ENCODE data around the gene PTPN3.

PTPN3 gene

GRCh38 chr9:109335929-109336328 is 162.2 kb downstream of the PTPN3 start:
- DNase-seq: no peak
- Histone ChIP-seq H4K8ac (ENCODE audit: low read length) (no peak overlapping the region), H3K4me3 (ENCODE audit: insufficient read depth in 1 of 2, low read depth in 1 of 2, low read length in 2 of 2) (no peak overlapping the region), H2BK120ac (ENCODE audit: low read depth, low read length) (no peak overlapping the region), H3K23ac (ENCODE audit: low read length in 2 of 2) (no peak overlapping the region), H2BK15ac (ENCODE audit: low read depth, poor library complexity, severe bottlenecking) (no peak overlapping the region), H3K18ac (ENCODE audit: low read depth in 1 of 2, low read length in 2 of 2) (no peak overlapping the region), H4K91ac (ENCODE audit: low read length) (no peak overlapping the region), H3K14ac (ENCODE audit: low read length in 2 of 2) (no peak overlapping the region), H2AK5ac (ENCODE audit: low read length, severe bottlenecking) (no peak overlapping the region), H3K4ac (ENCODE audit: low read depth in 1 of 2, low read length in 2 of 2) (no peak overlapping the region), H3K79me1 (replicated peaks; ENCODE audit: low read length, poor library complexity, severe bottlenecking) (no peaks in the 10 kb centered on the region), H2AFZ (ENCODE audit: low read depth, low read length) (no peak overlapping the region), H3K9ac (ENCODE audit: low read length) (no peak overlapping the region), H3K4me2 (ENCODE audit: low read length, poor library complexity, severe bottlenecking) (no peak overlapping the region), H3K27ac (ENCODE audit: low read length, poor library complexity, severe bottlenecking) (no peak overlapping the region), H2BK12ac (ENCODE audit: low read length in 2 of 2) (no peak overlapping the region), H2BK5ac (ENCODE audit: low read depth, low read length, poor library complexity, severe bottlenecking) (no peak overlapping the region), H3K9me3 (ENCODE audit: control insufficient read depth, low read length) (no peaks in the 10 kb centered on the region), H3K36me3 (ENCODE audit: control insufficient read depth in 1 of 2, insufficient read depth in 2 of 2, low read depth in 1 of 2, low read length in 2 of 2) (no peaks in the 10 kb centered on the region), H3K4me1 (ENCODE audit: control insufficient read depth, insufficient read depth, low read depth, low read length) (peaks cover 4% of the 10 kb centered on the region), H3K27me3 (ENCODE audit: control insufficient read depth in 1 of 2, insufficient read depth in 1 of 2, low read length in 2 of 2) (peaks cover 13 to 32% of the 10 kb centered on the region in 2 experiments)
- 100% methylated on average over 1 of the region's 2 CpGs for WGBS

- no peak overlapping the region for H3K23ac ChIP-seq (ENCODE audit: low read length in 2 of 2)
- no peak overlapping the region for H3K9ac ChIP-seq (ENCODE audit: low read length)
- H2BK120ac ChIP-seq (ENCODE audit: low read depth, low read length): no peak overlapping the region
- H4K8ac ChIP-seq (ENCODE audit: low read length): no peak overlapping the region
- no peak overlapping the region for H2BK15ac ChIP-seq (ENCODE audit: low read depth, poor library complexity, severe bottlenecking)
- H3K27ac ChIP-seq (ENCODE audit: low read length, poor library complexity, severe bottlenecking): no peak overlapping the region
- no peak overlapping the region for H2BK12ac ChIP-seq (ENCODE audit: low read length in 2 of 2)
- H3K4ac ChIP-seq (ENCODE audit: low read depth in 1 of 2, low read length in 2 of 2): no peak overlapping the region
- no peak overlapping the region for H3K4me2 ChIP-seq (ENCODE audit: low read length, poor library complexity, severe bottlenecking)
- no peak overlapping the region for H2BK5ac ChIP-seq (ENCODE audit: low read depth, low read length, poor library complexity, severe bottlenecking)
- no peaks in the 10 kb centered on the region for H3K9me3 ChIP-seq (ENCODE audit: control insufficient read depth, low read length)
- H2AFZ ChIP-seq (ENCODE audit: low read depth, low read length): no peak overlapping the region
- H3K4me1 ChIP-seq (ENCODE audit: control insufficient read depth, insufficient read depth, low read depth, low read length): peaks cover 4% of the 10 kb centered on the region
- no peaks in the 10 kb centered on the region for H3K79me1 ChIP-seq (replicated peaks; ENCODE audit: low read length, poor library complexity, severe bottlenecking)
- no peak overlapping the region for H2AK5ac ChIP-seq (ENCODE audit: low read length, severe bottlenecking)
- no peak overlapping the region for H3K14ac ChIP-seq (ENCODE audit: low read length in 2 of 2)
- H4K91ac ChIP-seq (ENCODE audit: low read length): no peak overlapping the region
- H3K18ac ChIP-seq (ENCODE audit: low read depth in 1 of 2, low read length in 2 of 2): no peak overlapping the region
- no peaks in the 10 kb centered on the region for H3K36me3 ChIP-seq (ENCODE audit: control insufficient read depth in 1 of 2, insufficient read depth in 2 of 2, low read depth in 1 of 2, low read length in 2 of 2)
- no peak overlapping the region for H3K4me3 ChIP-seq (ENCODE audit: insufficient read depth in 1 of 2, low read depth in 1 of 2, low read length in 2 of 2)
- DNase-seq: no peak
- peaks cover 13 to 32% of the 10 kb centered on the region in 2 experiments for H3K27me3 ChIP-seq (ENCODE audit: control insufficient read depth in 1 of 2, insufficient read depth in 1 of 2, low read length in 2 of 2)
- WGBS: 80% methylated on average over 6 of the region's 7 CpGs
Measured at GRCh38 chr9:109335121-109335520, 163.0 kb downstream of the PTPN3 start.

GRCh38 chr9:109331353-109331752 is 166.8 kb downstream of the PTPN3 start:
- no peaks in the 10 kb centered on the region for H3K36me3 ChIP-seq (ENCODE audit: control insufficient read depth in 1 of 2, insufficient read depth in 2 of 2, low read depth in 1 of 2, low read length in 2 of 2)
- WGBS: 78% methylated on average over 4 of the region's 5 CpGs

GRCh38 chr9:109329638-109330258 is 168.4 kb downstream of the PTPN3 start:
- Histone ChIP-seq H3K79me1 (replicated peaks; ENCODE audit: low read length, poor library complexity, severe bottlenecking) (no peaks in the 10 kb centered on the region), H3K9me3 (ENCODE audit: control insufficient read depth, low read length) (no peaks in the 10 kb centered on the region), H2BK5ac (ENCODE audit: low read depth, low read length, poor library complexity, severe bottlenecking) (no peak overlapping the region)

More at GRCh38 chr9:109331353-109331752, 166.8 kb downstream of the PTPN3 start:
- no peaks in the 10 kb centered on the region for H3K79me1 ChIP-seq (replicated peaks; ENCODE audit: low read length, poor library complexity, severe bottlenecking)
- no peak overlapping the region for H2AFZ ChIP-seq (ENCODE audit: low read depth, low read length)
- no peaks in the 10 kb centered on the region for H3K9me3 ChIP-seq (ENCODE audit: control insufficient read depth, low read length)
- no peak overlapping the region for H2BK15ac ChIP-seq (ENCODE audit: low read depth, poor library complexity, severe bottlenecking)
- no peak overlapping the region for H2AK5ac ChIP-seq (ENCODE audit: low read length, severe bottlenecking)
- no peak overlapping the region for H3K23ac ChIP-seq (ENCODE audit: low read length in 2 of 2)
- no peak for DNase-seq
- H2BK5ac ChIP-seq (ENCODE audit: low read depth, low read length, poor library complexity, severe bottlenecking): no peak overlapping the region
- peaks cover 6% of the 10 kb centered on the region for H3K4me1 ChIP-seq (ENCODE audit: control insufficient read depth, insufficient read depth, low read depth, low read length)
- peaks cover 2 to 21% of the 10 kb centered on the region in 2 experiments for H3K27me3 ChIP-seq (ENCODE audit: control insufficient read depth in 1 of 2, insufficient read depth in 1 of 2, low read length in 2 of 2)
- H3K9ac ChIP-seq (ENCODE audit: low read length): no peak overlapping the region
- no peak overlapping the region for H3K18ac ChIP-seq (ENCODE audit: low read depth in 1 of 2, low read length in 2 of 2)
- peak overlapping the region in 1 of 2 experiments; percentile 41 for H3K14ac ChIP-seq (ENCODE audit: low read length in 2 of 2)
- H3K4ac ChIP-seq (ENCODE audit: low read depth in 1 of 2, low read length in 2 of 2): no peak overlapping the region
- H3K4me2 ChIP-seq (ENCODE audit: low read length, poor library complexity, severe bottlenecking): no peak overlapping the region
- H4K91ac ChIP-seq (ENCODE audit: low read length): no peak overlapping the region
- no peak overlapping the region for H3K4me3 ChIP-seq (ENCODE audit: insufficient read depth in 1 of 2, low read depth in 1 of 2, low read length in 2 of 2)
- H3K27ac ChIP-seq (ENCODE audit: low read length, poor library complexity, severe bottlenecking): no peak overlapping the region
- no peak overlapping the region for H2BK120ac ChIP-seq (ENCODE audit: low read depth, low read length)
- no peak overlapping the region for H4K8ac ChIP-seq (ENCODE audit: low read length)
- H2BK12ac ChIP-seq (ENCODE audit: low read length in 2 of 2): no peak overlapping the region

More at GRCh38 chr9:109329638-109330258, 168.4 kb downstream of the PTPN3 start:
- H3K4me2 ChIP-seq (ENCODE audit: low read length, poor library complexity, severe bottlenecking): no peak overlapping the region
- H4K8ac ChIP-seq (ENCODE audit: low read length): no peak overlapping the region
- H3K36me3 ChIP-seq (ENCODE audit: control insufficient read depth in 1 of 2, insufficient read depth in 2 of 2, low read depth in 1 of 2, low read length in 2 of 2): no peaks in the 10 kb centered on the region
- H2BK15ac ChIP-seq (ENCODE audit: low read depth, poor library complexity, severe bottlenecking): no peak overlapping the region
- H3K9ac ChIP-seq (ENCODE audit: low read length): peak overlapping the region; percentile 3
- H3K4me1 ChIP-seq (ENCODE audit: control insufficient read depth, insufficient read depth, low read depth, low read length): peaks cover 6% of the 10 kb centered on the region
- DNase-seq: no peak
- H4K91ac ChIP-seq (ENCODE audit: low read length): no peak overlapping the region
- H3K27ac ChIP-seq (ENCODE audit: low read length, poor library complexity, severe bottlenecking): no peak overlapping the region
- H2AK5ac ChIP-seq (ENCODE audit: low read length, severe bottlenecking): no peak overlapping the region
- no peak overlapping the region for H3K18ac ChIP-seq (ENCODE audit: low read depth in 1 of 2, low read length in 2 of 2)
- no peak overlapping the region for H3K23ac ChIP-seq (ENCODE audit: low read length in 2 of 2)
- peaks cover 0 to 29% of the 10 kb centered on the region in 2 experiments for H3K27me3 ChIP-seq (ENCODE audit: control insufficient read depth in 1 of 2, insufficient read depth in 1 of 2, low read length in 2 of 2)
- H3K4ac ChIP-seq (ENCODE audit: low read depth in 1 of 2, low read length in 2 of 2): no peak overlapping the region
- H2BK120ac ChIP-seq (ENCODE audit: low read depth, low read length): no peak overlapping the region
- H2BK12ac ChIP-seq (ENCODE audit: low read length in 2 of 2): no peak overlapping the region
- 79% methylated on average over 9 of the region's 11 CpGs for WGBS
- no peak overlapping the region for H3K14ac ChIP-seq (ENCODE audit: low read length in 2 of 2)
- H3K4me3 ChIP-seq (ENCODE audit: insufficient read depth in 1 of 2, low read depth in 1 of 2, low read length in 2 of 2): peak overlapping the region in 1 of 2 experiments; percentile 5
- no peak overlapping the region for H2AFZ ChIP-seq (ENCODE audit: low read depth, low read length)
